WTC11 (cell line): ENCODE measurements around the gene STK32B. TPM values are rescaled to one million over a fixed set of nuclear protein-coding genes. Genes with fewer than 3 reads are reported as not detected.

Experiments
- ATAC-seq: fragments of 200-7000 bp; cut with Tn5 transposase; 2 replicates; pipeline ENCODE4 v1.10.0; 2021; ENCODE audit warnings: mild to moderate bottlenecking, moderate library complexity
- CTCF ChIA-PET: fragments of 300-600 bp; sonication (Branson Sonifier 250); formaldehyde crosslinking; loops from one replicate; lab custom pipeline; 2021; ENCODE audit warnings: antibody characterized with exemption; lab: Charles Lee
- POLR2A ChIA-PET: fragments of 350-600 bp; sonication (Branson Sonifier 250); formaldehyde crosslinking; loops from one replicate; lab custom pipeline; 2021; ENCODE audit warnings: antibody characterized with exemption; lab: Charles Lee
- DNase-seq: peaks from one replicate; pipeline ENCODE4 v3.0.0; 2021; ENCODE audit warnings: low spot score
- H3K27ac Mint-ChIP-seq: 2 replicates; pipeline ENCODE4 v1.8.0; 2021; ENCODE audit warnings: mixed read lengths
- H3K27me3 Mint-ChIP-seq: 2 replicates; pipeline ENCODE4 v1.8.0; 2021; ENCODE audit warnings: low read depth, mild to moderate bottlenecking, moderate library complexity, mixed read lengths
- H3K36me3 Mint-ChIP-seq: 2 replicates; pipeline ENCODE4 v1.8.0; 2021; ENCODE audit warnings: mixed read lengths
- H3K4me1 Mint-ChIP-seq: 2 replicates; pipeline ENCODE4 v1.8.0; 2022; ENCODE audit warnings: mixed read lengths
- H3K4me3 Mint-ChIP-seq: 2 replicates; pipeline ENCODE4 v1.8.0; 2021; ENCODE audit warnings: mild to moderate bottlenecking, moderate library complexity, mixed read lengths
- H3K9me3 Mint-ChIP-seq: 2 replicates; pipeline ENCODE4 v1.8.0; 2021; ENCODE audit warnings: mixed read lengths
- GABPB1 ChIP-seq: sonication (generic); formaldehyde crosslinking; IDR thresholded peaks from 2 replicates; pipeline ENCODE4 v1.8.1; 2023; ENCODE audit warnings: mild to moderate bottlenecking, missing genetic modification reagents
- GTF2I ChIP-seq: fragments of 250-450 bp; sonication (Bioruptor Pico); conservative IDR thresholded peaks from 2 replicates; pipeline ENCODE4 v1.4.0; 2021; ENCODE audit warnings: mild to moderate bottlenecking
- MYBL2 ChIP-seq: sonication (generic); formaldehyde crosslinking; IDR thresholded peaks from 2 replicates; pipeline ENCODE4 v1.8.1; 2023; ENCODE audit warnings: mild to moderate bottlenecking, moderate library complexity, missing genetic modification reagents
- SMAD4 ChIP-seq: sonication (generic); formaldehyde crosslinking; IDR thresholded peaks from 2 replicates; pipeline ENCODE4 v1.8.0; 2022; ENCODE audit warnings: mild to moderate bottlenecking, missing genetic modification reagents
- SOX15 ChIP-seq: fragments of 250-450 bp; sonication (Bioruptor Pico); IDR thresholded peaks from 2 replicates; pipeline ENCODE4 v1.9.0; 2021; ENCODE audit warnings: mild to moderate bottlenecking
- TEAD4 ChIP-seq: sonication (generic); formaldehyde crosslinking; IDR thresholded peaks from 2 replicates; pipeline ENCODE4 v1.8.0; 2022; ENCODE audit warnings: mild to moderate bottlenecking, missing genetic modification reagents
- TP53 ChIP-seq: sonication (generic); formaldehyde crosslinking; IDR thresholded peaks from 2 replicates; pipeline ENCODE4 v1.8.1; 2023; ENCODE audit warnings: mild to moderate bottlenecking, missing genetic modification reagents
- ZNF219 ChIP-seq: sonication (generic); formaldehyde crosslinking; IDR thresholded peaks from 2 replicates; pipeline ENCODE4 v1.8.0; 2023; ENCODE audit warnings: missing genetic modification reagents, mild to moderate bottlenecking, borderline replicate concordance
- ZNF396 ChIP-seq: fragments of 250-450 bp; sonication (Bioruptor Pico); IDR thresholded peaks from 2 replicates; pipeline ENCODE4 v1.8.0; 2021; ENCODE audit warnings: mild to moderate bottlenecking, moderate library complexity, borderline replicate concordance
- total RNA-seq: library from RNA; stranded (reverse); gene quantifications from 3 replicates; pipeline ENCODE4 v1.2.3, GENCODE V29; 2021
- TF ChIP-seq, protein P1 (sequence below): sonication (generic); formaldehyde crosslinking; conservative IDR thresholded peaks from 2 replicates; pipeline ENCODE4 v1.8.1; 2023; ENCODE audit warnings: mild to moderate bottlenecking, low read depth, missing genetic modification reagents, moderate library complexity
- TF ChIP-seq, protein P2 (sequence below): sonication (generic); formaldehyde crosslinking; IDR thresholded peaks from 2 replicates; pipeline ENCODE4 v1.8.1; 2022; ENCODE audit warnings: mild to moderate bottlenecking, missing genetic modification reagents, moderate library complexity, borderline replicate concordance
- TF ChIP-seq, protein P3 (sequence below): fragments of 250-450 bp; sonication (Bioruptor Pico); IDR thresholded peaks from 2 replicates; pipeline ENCODE4 v1.9.0; 2021; ENCODE audit warnings: mild to moderate bottlenecking, borderline replicate concordance
- TF ChIP-seq, protein P4 (sequence below): sonication (generic); formaldehyde crosslinking; IDR thresholded peaks from 2 replicates; pipeline ENCODE4 v1.8.1; 2023; ENCODE audit warnings: mild to moderate bottlenecking, moderate library complexity, missing genetic modification reagents
- TF ChIP-seq, protein P5 (sequence below): sonication (generic); formaldehyde crosslinking; IDR thresholded peaks from 2 replicates; pipeline ENCODE4 v1.8.0; 2022; ENCODE audit warnings: missing genetic modification reagents
- TF ChIP-seq, protein P6 (sequence below): sonication (generic); formaldehyde crosslinking; IDR thresholded peaks from 2 replicates; pipeline ENCODE4 v1.8.0; 2022; ENCODE audit warnings: mild to moderate bottlenecking, missing genetic modification reagents

Gene STK32B
- total RNA-seq, 1 experiment from 2014 or later: 1.9 TPM

DNA sequence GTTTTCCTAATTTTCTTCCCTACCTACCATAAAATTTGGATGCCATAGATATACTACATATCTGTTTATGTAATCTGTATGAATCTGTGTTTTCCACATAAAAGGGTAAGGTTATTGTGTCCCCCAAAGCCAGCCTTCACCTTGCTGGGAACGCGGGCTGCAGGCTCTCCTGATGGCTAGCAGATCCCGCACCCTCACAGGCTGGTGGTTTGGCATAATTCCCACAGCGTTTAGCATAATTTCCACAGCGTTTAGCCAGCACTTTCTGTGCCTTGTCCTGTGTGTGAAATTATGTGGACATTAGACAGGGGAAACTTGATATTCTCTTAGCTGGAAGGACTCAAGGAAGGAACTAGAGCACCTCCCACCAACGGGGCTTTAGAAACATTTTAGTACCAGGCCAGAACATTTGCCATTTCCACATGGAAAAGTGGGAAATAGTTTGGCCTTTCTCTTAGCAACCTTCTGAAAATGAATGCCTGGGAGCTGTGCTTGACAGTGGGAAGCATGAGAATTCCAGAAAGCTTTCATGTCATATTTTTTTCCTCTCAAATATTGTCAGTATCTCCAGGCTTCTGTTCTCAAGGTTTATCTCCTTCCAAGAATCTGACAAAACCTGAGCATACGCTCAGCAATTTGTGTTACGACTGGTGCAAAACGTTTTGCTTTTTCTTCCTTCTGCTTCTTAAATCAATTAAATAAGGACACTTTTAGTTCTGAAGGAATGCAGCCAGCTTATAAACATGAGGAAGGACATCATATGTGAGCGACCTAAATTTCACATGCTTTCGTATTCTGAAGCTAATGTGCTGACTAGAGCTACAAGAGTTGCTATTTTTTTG, 67.9 kb downstream of the STK32B start (continued):
- TF ChIP-seq, protein P1, sequence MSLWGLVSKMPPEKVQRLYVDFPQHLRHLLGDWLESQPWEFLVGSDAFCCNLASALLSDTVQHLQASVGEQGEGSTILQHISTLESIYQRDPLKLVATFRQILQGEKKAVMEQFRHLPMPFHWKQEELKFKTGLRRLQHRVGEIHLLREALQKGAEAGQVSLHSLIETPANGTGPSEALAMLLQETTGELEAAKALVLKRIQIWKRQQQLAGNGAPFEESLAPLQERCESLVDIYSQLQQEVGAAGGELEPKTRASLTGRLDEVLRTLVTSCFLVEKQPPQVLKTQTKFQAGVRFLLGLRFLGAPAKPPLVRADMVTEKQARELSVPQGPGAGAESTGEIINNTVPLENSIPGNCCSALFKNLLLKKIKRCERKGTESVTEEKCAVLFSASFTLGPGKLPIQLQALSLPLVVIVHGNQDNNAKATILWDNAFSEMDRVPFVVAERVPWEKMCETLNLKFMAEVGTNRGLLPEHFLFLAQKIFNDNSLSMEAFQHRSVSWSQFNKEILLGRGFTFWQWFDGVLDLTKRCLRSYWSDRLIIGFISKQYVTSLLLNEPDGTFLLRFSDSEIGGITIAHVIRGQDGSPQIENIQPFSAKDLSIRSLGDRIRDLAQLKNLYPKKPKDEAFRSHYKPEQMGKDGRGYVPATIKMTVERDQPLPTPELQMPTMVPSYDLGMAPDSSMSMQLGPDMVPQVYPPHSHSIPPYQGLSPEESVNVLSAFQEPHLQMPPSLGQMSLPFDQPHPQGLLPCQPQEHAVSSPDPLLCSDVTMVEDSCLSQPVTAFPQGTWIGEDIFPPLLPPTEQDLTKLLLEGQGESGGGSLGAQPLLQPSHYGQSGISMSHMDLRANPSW: no peak
- TF ChIP-seq TP53 (CRISPR knock-in tag): no peak
- no peak for TF ChIP-seq TEAD4
- TF ChIP-seq, protein P2, sequence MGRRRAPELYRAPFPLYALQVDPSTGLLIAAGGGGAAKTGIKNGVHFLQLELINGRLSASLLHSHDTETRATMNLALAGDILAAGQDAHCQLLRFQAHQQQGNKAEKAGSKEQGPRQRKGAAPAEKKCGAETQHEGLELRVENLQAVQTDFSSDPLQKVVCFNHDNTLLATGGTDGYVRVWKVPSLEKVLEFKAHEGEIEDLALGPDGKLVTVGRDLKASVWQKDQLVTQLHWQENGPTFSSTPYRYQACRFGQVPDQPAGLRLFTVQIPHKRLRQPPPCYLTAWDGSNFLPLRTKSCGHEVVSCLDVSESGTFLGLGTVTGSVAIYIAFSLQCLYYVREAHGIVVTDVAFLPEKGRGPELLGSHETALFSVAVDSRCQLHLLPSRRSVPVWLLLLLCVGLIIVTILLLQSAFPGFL (CRISPR knock-in tag): no peak

DNA sequence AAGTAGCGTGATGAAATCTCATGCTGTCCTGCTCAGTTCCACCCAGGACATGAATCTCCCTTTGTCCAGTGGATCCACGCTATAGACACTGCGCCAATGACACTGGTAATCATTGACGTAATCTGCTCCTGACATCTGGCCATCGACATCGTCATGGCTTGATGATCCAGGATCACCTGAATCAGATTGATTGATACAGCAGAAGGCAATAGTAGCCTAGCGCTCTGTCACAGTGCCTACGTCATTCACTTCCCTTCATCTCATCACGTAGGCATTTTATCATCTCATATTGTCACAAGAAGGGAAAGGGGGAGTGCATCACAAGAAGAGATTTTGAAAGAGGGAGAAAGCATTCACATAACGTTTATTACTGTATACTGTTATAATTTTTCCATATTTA, 68.8 kb downstream of the STK32B start:
- H3K27me3 Mint-ChIP-seq: peaks cover 5% of the 10 kb centered on the region; the same call in 1 of the 2 replicates
- ChIA-PET POLR2A (no interaction called here), CTCF (no interaction called here)
- H3K36me3 Mint-ChIP-seq: no peaks in the 10 kb centered on the region
- H3K9me3 Mint-ChIP-seq: no peaks in the 10 kb centered on the region
- H3K4me3 Mint-ChIP-seq: no peak overlapping the region
- no peaks in the 10 kb centered on the region for H3K4me1 Mint-ChIP-seq
- ATAC-seq (no peak), DNase-seq (no peak)
- TF ChIP-seq MYBL2 (CRISPR knock-in tag) (no peak), ZNF396 (CRISPR knock-in tag) (no peak), SMAD4 (CRISPR knock-in tag) (no peak), GABPB1 (CRISPR knock-in tag) (no peak), ZNF219 (CRISPR knock-in tag) (no peak), SOX15 (CRISPR knock-in tag) (no peak), TEAD4 (no peak), GTF2I (CRISPR knock-in tag) (no peak)
- TF ChIP-seq, protein P3, sequence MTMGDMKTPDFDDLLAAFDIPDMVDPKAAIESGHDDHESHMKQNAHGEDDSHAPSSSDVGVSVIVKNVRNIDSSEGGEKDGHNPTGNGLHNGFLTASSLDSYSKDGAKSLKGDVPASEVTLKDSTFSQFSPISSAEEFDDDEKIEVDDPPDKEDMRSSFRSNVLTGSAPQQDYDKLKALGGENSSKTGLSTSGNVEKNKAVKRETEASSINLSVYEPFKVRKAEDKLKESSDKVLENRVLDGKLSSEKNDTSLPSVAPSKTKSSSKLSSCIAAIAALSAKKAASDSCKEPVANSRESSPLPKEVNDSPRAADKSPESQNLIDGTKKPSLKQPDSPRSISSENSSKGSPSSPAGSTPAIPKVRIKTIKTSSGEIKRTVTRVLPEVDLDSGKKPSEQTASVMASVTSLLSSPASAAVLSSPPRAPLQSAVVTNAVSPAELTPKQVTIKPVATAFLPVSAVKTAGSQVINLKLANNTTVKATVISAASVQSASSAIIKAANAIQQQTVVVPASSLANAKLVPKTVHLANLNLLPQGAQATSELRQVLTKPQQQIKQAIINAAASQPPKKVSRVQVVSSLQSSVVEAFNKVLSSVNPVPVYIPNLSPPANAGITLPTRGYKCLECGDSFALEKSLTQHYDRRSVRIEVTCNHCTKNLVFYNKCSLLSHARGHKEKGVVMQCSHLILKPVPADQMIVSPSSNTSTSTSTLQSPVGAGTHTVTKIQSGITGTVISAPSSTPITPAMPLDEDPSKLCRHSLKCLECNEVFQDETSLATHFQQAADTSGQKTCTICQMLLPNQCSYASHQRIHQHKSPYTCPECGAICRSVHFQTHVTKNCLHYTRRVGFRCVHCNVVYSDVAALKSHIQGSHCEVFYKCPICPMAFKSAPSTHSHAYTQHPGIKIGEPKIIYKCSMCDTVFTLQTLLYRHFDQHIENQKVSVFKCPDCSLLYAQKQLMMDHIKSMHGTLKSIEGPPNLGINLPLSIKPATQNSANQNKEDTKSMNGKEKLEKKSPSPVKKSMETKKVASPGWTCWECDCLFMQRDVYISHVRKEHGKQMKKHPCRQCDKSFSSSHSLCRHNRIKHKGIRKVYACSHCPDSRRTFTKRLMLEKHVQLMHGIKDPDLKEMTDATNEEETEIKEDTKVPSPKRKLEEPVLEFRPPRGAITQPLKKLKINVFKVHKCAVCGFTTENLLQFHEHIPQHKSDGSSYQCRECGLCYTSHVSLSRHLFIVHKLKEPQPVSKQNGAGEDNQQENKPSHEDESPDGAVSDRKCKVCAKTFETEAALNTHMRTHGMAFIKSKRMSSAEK: no peak
- TF ChIP-seq, protein P4, sequence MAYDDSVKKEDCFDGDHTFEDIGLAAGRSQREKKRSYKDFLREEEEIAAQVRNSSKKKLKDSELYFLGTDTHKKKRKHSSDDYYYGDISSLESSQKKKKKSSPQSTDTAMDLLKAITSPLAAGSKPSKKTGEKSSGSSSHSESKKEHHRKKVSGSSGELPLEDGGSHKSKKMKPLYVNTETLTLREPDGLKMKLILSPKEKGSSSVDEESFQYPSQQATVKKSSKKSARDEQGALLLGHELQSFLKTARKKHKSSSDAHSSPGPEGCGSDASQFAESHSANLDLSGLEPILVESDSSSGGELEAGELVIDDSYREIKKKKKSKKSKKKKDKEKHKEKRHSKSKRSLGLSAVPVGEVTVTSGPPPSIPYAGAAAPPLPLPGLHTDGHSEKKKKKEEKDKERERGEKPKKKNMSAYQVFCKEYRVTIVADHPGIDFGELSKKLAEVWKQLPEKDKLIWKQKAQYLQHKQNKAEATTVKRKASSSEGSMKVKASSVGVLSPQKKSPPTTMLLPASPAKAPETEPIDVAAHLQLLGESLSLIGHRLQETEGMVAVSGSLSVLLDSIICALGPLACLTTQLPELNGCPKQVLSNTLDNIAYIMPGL (CRISPR knock-in tag): no peak
- TF ChIP-seq, protein P5, sequence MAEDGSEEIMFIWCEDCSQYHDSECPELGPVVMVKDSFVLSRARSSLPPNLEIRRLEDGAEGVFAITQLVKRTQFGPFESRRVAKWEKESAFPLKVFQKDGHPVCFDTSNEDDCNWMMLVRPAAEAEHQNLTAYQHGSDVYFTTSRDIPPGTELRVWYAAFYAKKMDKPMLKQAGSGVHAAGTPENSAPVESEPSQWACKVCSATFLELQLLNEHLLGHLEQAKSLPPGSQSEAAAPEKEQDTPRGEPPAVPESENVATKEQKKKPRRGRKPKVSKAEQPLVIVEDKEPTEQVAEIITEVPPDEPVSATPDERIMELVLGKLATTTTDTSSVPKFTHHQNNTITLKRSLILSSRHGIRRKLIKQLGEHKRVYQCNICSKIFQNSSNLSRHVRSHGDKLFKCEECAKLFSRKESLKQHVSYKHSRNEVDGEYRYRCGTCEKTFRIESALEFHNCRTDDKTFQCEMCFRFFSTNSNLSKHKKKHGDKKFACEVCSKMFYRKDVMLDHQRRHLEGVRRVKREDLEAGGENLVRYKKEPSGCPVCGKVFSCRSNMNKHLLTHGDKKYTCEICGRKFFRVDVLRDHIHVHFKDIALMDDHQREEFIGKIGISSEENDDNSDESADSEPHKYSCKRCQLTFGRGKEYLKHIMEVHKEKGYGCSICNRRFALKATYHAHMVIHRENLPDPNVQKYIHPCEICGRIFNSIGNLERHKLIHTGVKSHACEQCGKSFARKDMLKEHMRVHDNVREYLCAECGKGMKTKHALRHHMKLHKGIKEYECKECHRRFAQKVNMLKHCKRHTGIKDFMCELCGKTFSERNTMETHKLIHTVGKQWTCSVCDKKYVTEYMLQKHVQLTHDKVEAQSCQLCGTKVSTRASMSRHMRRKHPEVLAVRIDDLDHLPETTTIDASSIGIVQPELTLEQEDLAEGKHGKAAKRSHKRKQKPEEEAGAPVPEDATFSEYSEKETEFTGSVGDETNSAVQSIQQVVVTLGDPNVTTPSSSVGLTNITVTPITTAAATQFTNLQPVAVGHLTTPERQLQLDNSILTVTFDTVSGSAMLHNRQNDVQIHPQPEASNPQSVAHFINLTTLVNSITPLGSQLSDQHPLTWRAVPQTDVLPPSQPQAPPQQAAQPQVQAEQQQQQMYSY (CRISPR knock-in tag): no peak
- TF ChIP-seq, protein P6, sequence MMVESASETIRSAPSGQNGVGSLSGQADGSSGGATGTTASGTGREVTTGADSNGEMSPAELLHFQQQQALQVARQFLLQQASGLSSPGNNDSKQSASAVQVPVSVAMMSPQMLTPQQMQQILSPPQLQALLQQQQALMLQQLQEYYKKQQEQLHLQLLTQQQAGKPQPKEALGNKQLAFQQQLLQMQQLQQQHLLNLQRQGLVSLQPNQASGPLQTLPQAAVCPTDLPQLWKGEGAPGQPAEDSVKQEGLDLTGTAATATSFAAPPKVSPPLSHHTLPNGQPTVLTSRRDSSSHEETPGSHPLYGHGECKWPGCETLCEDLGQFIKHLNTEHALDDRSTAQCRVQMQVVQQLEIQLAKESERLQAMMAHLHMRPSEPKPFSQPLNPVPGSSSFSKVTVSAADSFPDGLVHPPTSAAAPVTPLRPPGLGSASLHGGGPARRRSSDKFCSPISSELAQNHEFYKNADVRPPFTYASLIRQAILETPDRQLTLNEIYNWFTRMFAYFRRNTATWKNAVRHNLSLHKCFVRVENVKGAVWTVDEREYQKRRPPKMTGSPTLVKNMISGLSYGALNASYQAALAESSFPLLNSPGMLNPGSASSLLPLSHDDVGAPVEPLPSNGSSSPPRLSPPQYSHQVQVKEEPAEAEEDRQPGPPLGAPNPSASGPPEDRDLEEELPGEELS (CRISPR knock-in tag): no peak
- no peak overlapping the region for H3K27ac Mint-ChIP-seq
